Measurements from ENCODE around the gene SLC17A2. TPM values are rescaled to one million over a fixed set of nuclear protein-coding genes. Genes with fewer than 3 reads are reported as not detected.

The SLC17A2 gene
- total and polyA plus RNA-seq, 9 donors: not detected

DNA sequence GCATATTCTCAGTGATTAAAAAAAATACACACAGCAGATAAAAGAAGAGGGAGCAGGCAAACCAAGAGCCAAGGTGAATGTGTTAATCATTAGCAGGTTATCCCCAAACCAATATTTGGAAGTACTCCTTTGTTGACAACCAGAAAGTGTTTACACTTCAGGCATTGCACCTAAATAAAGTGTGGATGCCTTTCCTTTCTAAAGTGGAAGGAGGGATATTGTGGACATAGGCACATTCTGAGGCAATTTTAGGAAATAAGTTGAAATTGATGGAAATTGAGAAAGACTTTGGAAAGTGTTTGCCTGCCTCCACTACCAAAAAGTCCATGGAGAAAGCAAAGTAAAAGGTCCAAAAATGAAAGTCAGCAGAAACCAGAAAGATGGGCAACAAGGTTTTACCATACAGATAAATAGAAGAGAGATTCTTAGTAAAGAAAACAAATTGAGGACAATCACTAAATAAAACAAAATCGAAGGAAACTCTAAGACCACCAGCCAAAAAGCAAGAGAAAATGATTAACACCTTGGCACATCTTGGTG, 22.9 kb downstream of the SLC17A2 start:
- Histone ChIP-seq H3K4me1 (ENCODE audit: insufficient read depth) (no peaks in the 10 kb centered on the region), H3K27ac (no peak overlapping the region), H3K4me3 (no peak overlapping the region), H3K27me3 (no peaks in the 10 kb centered on the region), H3K36me3 (no peaks in the 10 kb centered on the region), H3K9me3 (no peaks in the 10 kb centered on the region)
- WGBS, 3 donors: 54 to 68% (median 64%) methylated on average over 1 of the region's 1 CpG
- TF ChIP-seq CTCF (IDR thresholded peaks at IDR 0.05) (no peak), EP300 (IDR thresholded peaks at IDR 0.05) (no peak), POLR2A (IDR thresholded peaks at IDR 0.05) (no peak)
- DNase-seq: no peak
- intact Hi-C loops (cut with DNase I): no loop called here

DNA sequence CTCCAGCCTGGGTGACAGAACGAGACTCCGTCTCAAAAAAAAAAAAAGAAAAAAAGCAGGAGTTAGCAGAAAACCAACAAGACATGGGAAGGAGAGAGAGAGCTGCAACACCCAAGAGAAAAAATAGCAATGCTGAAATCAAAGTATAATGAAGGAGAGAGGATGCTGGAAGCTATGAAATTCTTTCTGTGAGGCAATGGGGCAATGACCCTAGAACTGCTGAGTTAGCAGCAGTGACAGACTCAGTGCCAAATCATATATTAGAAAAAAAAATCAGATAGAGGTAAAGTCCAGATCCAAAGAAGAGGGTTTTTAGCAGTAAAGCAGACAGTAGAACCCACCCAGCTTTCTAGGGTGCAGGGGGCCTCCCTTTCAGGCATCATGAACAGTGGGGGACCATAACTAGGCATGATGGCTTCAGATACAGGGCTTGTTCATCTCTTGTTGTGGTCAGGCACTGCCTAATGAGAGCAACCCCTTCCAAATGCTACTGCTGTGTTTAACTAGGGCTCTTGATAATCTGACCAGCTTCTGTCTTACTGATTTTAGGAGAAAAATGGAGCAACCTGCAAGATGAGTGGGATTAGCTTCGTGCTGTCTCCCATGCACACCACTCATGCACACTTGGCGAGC, 26.9 kb downstream of the SLC17A2 start:
- H3K27ac ChIP-seq: no peak overlapping the region
- H3K4me3 ChIP-seq: no peak overlapping the region
- DNase-seq: no peak
- 84 to 92% (median 86%) methylated on average over 4 of the region's 4 CpGs for WGBS, 3 donors
- H3K4me1 ChIP-seq (ENCODE audit: insufficient read depth): no peaks in the 10 kb centered on the region
- no peaks in the 10 kb centered on the region for H3K27me3 ChIP-seq
- H3K9me3 ChIP-seq: no peaks in the 10 kb centered on the region
- intact Hi-C loops (cut with DNase I): no loop called here
- TF ChIP-seq POLR2A (IDR thresholded peaks at IDR 0.05) (no peak), EP300 (IDR thresholded peaks at IDR 0.05) (no peak), CTCF (IDR thresholded peaks at IDR 0.05) (no peak)
- no peaks in the 10 kb centered on the region for H3K36me3 ChIP-seq

DNA sequence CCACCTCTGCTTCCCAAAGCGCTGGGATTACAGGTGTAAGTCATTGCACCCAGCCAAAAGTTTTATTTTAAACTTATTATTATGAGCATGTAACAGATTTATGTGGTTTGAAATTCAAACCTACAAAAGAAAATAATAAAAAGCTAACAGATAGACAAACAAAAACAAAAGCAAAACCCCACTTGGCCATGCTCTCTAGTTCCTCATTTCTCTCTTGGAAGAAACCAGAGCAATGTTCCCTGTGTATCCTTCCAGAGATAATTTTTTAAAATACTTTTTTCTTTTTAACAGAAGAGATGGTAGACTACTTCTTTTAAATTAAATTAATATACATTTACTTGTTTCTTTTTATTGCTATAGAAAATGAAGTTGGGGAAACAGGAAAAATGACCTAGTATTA, 28.4 kb downstream of the SLC17A2 start:
- H3K4me1 ChIP-seq (ENCODE audit: insufficient read depth): no peaks in the 10 kb centered on the region
- H3K36me3 ChIP-seq: no peaks in the 10 kb centered on the region
- TF ChIP-seq POLR2A (IDR thresholded peaks at IDR 0.05): no peak
- TF ChIP-seq EP300 (IDR thresholded peaks at IDR 0.05): no peak
- no peak for TF ChIP-seq CTCF (IDR thresholded peaks at IDR 0.05)
- 78 to 89% (median 79%) methylated on average over 1 of the region's 1 CpG for WGBS, 3 donors
- intact Hi-C loops (cut with DNase I): no loop called here
- no peak for DNase-seq
- no peaks in the 10 kb centered on the region for H3K9me3 ChIP-seq
- no peak overlapping the region for H3K27ac ChIP-seq
- H3K4me3 ChIP-seq: no peak overlapping the region
- H3K27me3 ChIP-seq: no peaks in the 10 kb centered on the region

- Histone ChIP-seq H3K27me3 (no peaks in the 10 kb centered on the region), H3K4me1 (ENCODE audit: insufficient read depth) (no peaks in the 10 kb centered on the region), H3K9me3 (no peaks in the 10 kb centered on the region), H3K36me3 (no peaks in the 10 kb centered on the region), H3K27ac (no peak overlapping the region), H3K4me3 (no peak overlapping the region)
- no peak for DNase-seq
- intact Hi-C loops (cut with DNase I): no loop called here
- no peak for TF ChIP-seq CTCF (IDR thresholded peaks at IDR 0.05)
- TF ChIP-seq POLR2A (IDR thresholded peaks at IDR 0.05): no peak
- TF ChIP-seq EP300 (IDR thresholded peaks at IDR 0.05): no peak
- 77 to 84% (median 78%) methylated on average over 1 of the region's 1 CpG for WGBS, 3 donors
These were observed 29.6 kb downstream of the SLC17A2 start for GRCh38 chr6:25900843-25901242.

All from ovary (tissue), 9 donors.